ENCODE measurements around the gene OR10H3.
"Not testable (repeated sequence)": the region's sequence is repeated elsewhere in the genome, so short reads cannot be mapped to it uniquely, and the experiment has no call there.

Gene OR10H3

DNA sequence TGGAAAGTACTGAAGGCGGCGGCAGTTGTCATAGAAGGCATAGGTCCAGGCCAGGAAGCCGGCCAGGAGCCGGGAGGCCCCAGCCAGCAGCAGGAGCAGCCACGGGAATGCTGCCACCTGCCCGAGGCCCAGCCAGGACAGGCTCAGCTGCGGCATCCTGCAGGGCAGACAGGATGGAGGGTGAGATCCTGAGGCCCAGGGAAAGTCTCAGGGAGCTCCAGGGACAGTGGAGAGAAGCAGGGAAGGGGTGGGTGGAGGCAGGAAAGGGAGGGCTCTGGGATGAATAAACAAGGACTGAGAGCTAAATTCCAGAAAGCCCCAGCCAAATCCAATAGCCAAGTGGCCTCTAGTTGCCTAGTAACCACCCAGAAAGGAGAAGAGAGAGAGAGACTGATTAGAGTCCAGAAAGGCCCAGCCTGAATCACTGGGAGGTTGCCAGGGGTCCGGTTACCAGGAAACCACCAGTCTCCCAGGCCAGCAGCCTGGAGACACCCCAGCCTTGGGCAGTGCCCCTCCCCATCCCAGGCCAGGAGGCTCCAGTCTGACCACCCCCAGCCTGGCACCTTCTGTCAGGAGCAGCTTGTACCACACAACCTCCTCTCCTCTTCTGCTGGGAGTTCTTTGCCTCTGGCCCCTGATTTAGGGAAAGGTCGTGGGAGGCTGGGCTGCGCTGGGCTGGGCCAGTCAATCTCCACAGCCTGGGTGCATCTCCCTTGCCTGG is 42.1 kb downstream of the OR10H3 start:
- DNase-seq: no peak

DNA sequence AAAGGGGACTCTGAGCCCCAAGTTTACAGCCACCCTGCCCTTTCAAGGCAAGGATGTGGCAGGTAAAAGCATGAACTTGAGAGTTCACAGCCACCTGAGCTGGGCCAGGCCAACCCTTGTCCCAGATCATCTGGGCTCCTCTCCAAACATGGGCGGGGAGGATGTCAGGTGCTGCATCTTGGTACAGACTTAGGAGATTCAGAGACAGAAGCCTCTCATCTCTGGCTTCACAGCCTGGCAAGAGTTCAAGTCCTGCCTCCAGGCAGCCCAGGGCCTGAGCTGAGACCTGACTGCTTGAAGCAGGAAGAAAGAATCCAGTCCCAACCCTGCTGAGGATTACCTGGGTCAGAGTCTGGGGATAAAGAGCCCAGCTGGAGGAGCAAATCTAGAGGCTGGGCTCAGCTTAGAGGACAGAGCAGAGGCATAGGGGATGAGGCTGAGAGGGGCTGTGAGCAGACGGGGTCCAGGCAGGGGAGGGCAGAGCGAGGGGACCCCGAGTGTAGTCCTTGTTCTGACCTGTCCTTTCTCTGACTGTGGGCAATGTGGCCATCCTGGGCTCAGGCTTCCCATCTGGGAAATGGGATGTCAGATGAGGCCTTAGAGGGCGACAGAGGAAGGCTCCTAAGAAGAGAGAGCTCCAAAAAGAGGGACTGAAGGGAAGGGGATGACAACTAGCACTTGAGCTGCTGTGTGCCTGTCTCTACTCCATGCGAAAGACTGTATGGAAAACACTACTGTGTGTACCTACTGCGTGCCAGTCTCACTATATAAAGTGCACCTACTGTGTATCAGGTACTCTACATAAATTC is 43.0 kb downstream of the OR10H3 start:
- DNase-seq: no peak

DNA sequence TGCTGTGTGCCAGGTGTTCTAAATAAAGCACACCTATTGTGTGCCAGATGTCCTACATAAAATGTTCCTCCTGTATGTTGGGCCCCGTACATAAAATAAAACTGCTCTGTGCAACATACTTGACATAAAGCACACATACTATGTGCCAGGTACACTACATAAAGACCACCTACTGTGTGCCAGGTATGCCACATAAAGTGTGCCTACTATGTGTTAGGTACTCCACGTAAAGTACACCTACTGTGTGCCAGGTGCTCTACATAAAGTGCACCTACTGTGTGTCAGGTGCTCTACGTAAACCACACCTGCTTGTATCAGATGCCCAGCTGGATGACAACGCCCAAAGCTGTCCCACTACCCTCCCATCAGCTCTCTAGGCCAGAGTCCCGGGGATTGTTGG is 43.9 kb downstream of the OR10H3 start:
- no peak for DNase-seq

DNA sequence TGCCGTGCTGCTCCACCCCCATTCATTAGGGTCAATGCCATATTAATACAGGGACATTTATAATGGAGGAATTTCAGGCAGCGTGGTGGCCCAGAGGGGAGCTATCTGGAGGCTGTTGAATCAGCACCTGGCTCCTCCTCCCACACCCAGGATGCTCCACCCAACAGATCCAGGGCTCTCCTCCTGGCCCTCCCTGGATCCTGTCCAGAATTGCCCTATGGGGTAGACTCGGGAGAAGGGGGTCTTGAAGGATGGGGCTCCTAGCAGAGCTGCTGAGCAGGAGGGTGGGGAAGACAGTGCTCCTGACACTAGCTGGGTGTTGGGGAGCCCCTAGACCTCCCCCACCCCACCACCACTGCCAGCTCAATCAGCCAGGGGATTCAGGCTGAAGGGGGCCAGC is 44.4 kb downstream of the OR10H3 start:
- no peak for DNase-seq

DNA sequence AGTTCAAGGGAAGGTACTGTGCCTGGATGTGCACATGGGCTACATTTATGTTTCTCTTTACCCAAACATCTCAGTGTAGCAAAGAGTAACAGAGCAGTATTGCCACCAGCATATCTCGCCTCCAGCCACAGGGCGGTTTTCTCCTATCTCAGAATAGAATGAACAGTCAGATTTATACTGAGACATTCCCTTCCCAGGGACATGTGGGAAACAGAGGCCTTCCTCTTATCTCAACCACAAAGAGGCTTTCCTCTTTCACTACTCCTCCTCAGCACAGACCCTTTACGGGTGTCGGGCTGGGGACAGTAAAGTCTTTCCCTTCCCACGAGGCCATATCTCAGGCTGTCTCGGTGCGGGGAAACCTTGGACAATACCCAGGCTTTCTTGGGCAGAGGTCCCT is 45.1 kb downstream of the OR10H3 start:
- DNase-seq: not testable (repeated sequence)

DNA sequence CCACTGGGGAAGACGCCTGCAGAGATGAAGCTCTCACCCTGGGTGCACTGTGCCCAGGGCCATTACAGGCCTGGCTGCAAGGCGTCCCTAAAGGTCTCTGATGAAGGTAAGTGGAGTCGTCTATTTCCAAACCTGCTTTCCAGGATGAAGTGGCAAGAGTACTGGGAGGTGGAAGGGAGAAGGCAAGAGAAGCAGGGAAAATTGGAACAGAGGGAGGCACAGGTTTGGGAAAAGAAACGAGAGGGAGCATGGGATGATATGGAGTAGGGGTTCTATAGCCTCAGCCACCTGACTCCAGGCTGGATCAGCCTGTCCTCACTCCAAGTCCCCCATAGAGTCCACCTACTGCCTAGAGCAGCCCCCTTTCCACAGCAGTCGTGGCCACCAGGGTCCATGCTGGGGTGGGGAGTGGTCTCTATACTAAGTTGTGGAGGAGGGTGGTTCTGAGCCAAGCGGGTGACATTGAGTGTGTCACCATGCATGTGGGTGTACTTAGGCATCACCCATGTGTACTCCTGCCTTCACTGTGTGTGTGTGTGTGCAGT is 49.9 kb downstream of the OR10H3 start, which contains the start of gene OR10H5:
Gene OR10H5, plus strand, starts transcription at position 51 of the 545 bp plus-strand sequence. CDS start 6,388 bp downstream, outside the sequence.
- no peak for DNase-seq

DNA sequence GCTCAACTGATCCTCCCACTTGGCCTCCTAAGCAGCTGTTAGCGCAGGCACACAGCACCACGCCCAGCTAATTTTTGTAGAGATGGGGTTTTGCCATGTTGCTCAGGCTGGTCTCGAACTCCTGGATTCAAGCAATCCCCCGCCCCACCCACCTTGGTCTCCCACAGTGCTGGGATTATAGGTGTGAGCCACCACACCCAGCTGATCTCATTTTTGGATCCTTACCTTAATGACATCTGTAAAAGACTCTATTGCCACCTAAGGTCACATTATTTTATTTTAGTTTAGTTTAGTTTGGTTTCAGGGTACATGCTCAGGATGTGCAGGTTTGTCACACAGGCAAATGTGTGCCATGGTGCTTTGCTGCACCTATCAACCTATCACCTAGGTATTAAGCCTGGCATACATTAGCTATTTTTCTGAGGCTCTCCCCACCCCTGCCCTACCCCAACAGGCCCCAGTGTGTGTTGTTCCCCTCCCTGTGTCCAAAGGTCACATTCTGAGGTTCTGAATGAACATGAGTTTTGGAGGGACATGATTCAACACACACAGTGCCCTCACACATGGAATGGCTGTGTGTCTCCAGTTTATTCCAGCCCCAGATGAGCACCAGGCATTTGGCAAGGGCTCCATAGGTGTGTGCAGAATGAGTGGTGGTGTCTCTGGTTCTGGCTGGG is 50.9 kb downstream of the OR10H3 start:
- DNase-seq: no peak

DNA sequence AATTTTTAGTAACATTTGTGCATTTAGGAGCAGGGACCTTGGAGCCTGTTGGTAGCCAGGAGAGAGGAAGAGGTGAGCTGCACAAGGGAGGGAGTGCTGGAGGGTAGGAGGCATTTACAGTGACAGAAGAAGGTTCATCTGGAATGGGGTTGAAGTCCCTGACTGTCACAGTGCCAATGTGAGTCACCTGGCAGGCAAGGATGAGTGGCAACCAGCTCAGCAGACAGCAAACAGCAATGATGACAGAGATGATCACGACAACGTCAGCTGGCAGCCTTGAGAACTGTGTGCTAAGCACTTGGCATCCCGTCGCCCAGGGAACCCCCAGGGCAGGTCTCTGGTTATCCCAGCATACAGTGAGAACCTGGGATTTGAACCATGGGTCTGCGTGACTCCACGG is 52.3 kb downstream of the OR10H3 start:
- no peak for DNase-seq
